ENCODE data around the gene NKX1-2. TPM values are rescaled to one million over a fixed set of nuclear protein-coding genes. Genes with fewer than 3 reads are reported as not detected.

NKX1-2 gene
- total RNA-seq, 1 donor from 2014 or later: not detected

DNA sequence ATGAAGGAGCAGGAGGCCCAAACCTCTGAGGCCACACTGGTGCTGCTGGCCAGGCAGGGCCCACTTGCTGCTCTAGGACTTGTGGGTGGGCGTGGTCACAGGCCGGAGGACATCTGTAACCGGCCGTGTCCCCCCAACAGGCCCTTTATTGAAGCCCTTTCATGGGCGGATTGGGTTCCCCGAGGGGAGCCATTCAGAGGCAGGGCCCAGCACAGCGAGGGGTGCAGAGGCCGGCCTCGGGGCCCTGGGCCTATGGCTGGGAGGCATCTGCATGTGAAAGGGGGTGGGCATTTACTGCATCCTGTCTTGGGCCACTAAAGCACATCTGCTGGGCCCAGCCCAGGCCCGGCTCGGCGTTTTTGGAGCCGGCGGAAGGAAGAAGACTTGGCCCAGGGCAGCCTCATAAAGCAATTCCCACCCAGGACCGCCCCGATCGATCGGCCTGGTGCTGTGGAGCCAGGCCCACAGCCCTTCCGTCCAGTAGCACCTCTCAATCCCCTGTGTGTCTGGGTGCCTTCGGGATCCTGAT, 20.2 kb upstream of the NKX1-2 start:
- Mint-ChIP-seq H3K36me3 (ENCODE audit: low read depth) (no peaks in the 10 kb centered on the region), H3K27me3 (ENCODE audit: low read depth) (no peaks in the 10 kb centered on the region), H3K27ac (ENCODE audit: unreplicated experiment) (no peak overlapping the region), H3K4me3 (ENCODE audit: unreplicated experiment) (no peak overlapping the region), H3K9me3 (ENCODE audit: low read depth) (no peaks in the 10 kb centered on the region), H3K4me1 (ENCODE audit: low read depth) (peaks cover 4% of the 10 kb centered on the region)
- TF ChIP-seq CTCF (IDR thresholded peaks at IDR 0.05): no peak
- DNase-seq (ENCODE audit: low spot score): no peak

GRCh38 chr10:124468624-124469023, 18.8 kb upstream of the NKX1-2 start:
- no peak for TF ChIP-seq CTCF (IDR thresholded peaks at IDR 0.05)
- Mint-ChIP-seq H3K4me1 (ENCODE audit: low read depth) (peaks cover 8% of the 10 kb centered on the region), H3K4me3 (ENCODE audit: unreplicated experiment) (no peak overlapping the region), H3K9me3 (ENCODE audit: low read depth) (no peaks in the 10 kb centered on the region), H3K27me3 (ENCODE audit: low read depth) (no peaks in the 10 kb centered on the region), H3K36me3 (ENCODE audit: low read depth) (no peaks in the 10 kb centered on the region), H3K27ac (ENCODE audit: unreplicated experiment) (no peak overlapping the region)
- DNase-seq (ENCODE audit: low spot score): no peak

- Mint-ChIP-seq H3K36me3 (ENCODE audit: low read depth) (no peaks in the 10 kb centered on the region), H3K9me3 (ENCODE audit: low read depth) (no peaks in the 10 kb centered on the region), H3K27ac (ENCODE audit: unreplicated experiment) (no peak overlapping the region), H3K4me3 (ENCODE audit: unreplicated experiment) (no peak overlapping the region), H3K27me3 (ENCODE audit: low read depth) (no peaks in the 10 kb centered on the region), H3K4me1 (ENCODE audit: low read depth) (peaks cover 11% of the 10 kb centered on the region)
- TF ChIP-seq CTCF (IDR thresholded peaks at IDR 0.05): no peak
- DNase-seq (ENCODE audit: low spot score): no peak
Measured at GRCh38 chr10:124467165-124467564, 17.3 kb upstream of the NKX1-2 start.

- no peak overlapping the region for H3K4me3 Mint-ChIP-seq (ENCODE audit: unreplicated experiment)
- H3K27me3 Mint-ChIP-seq (ENCODE audit: low read depth): no peaks in the 10 kb centered on the region
- TF ChIP-seq CTCF (IDR thresholded peaks at IDR 0.05): no peak
- no peaks in the 10 kb centered on the region for H3K36me3 Mint-ChIP-seq (ENCODE audit: low read depth)
- H3K9me3 Mint-ChIP-seq (ENCODE audit: low read depth): no peaks in the 10 kb centered on the region
- peaks cover 16% of the 10 kb centered on the region for H3K4me1 Mint-ChIP-seq (ENCODE audit: low read depth)
- H3K27ac Mint-ChIP-seq (ENCODE audit: unreplicated experiment): no peak overlapping the region
- DNase-seq (ENCODE audit: low spot score): no peak
Measured at GRCh38 chr10:124465777-124466488, 16.1 kb upstream of the NKX1-2 start.

- no peaks in the 10 kb centered on the region for H3K9me3 Mint-ChIP-seq (ENCODE audit: low read depth)
- H3K27ac Mint-ChIP-seq (ENCODE audit: unreplicated experiment): no peak overlapping the region
- no peaks in the 10 kb centered on the region for H3K36me3 Mint-ChIP-seq (ENCODE audit: low read depth)
- TF ChIP-seq CTCF (IDR thresholded peaks at IDR 0.05): no peak
- peaks cover 16% of the 10 kb centered on the region for H3K4me1 Mint-ChIP-seq (ENCODE audit: low read depth)
- H3K27me3 Mint-ChIP-seq (ENCODE audit: low read depth): no peaks in the 10 kb centered on the region
- DNase-seq (ENCODE audit: low spot score): no peak
- H3K4me3 Mint-ChIP-seq (ENCODE audit: unreplicated experiment): no peak overlapping the region
Measured at GRCh38 chr10:124465003-124465776, 15.4 kb upstream of the NKX1-2 start.

Measured in chondrocyte (in vitro differentiated cells).